Kidney epithelial cell (primary cell): ENCODE measurements around the gene RASGRF1. TPM values are rescaled to one million over a fixed set of nuclear protein-coding genes. Genes with fewer than 3 reads are reported as not detected.

Source experiments
- DNase-seq: peaks from one replicate; pipeline ENCODE4 v3.0.0-alpha.2; 2010; ENCODE audit warnings: low read depth
- H3K27me3 ChIP-seq: 2 replicates; pipeline ENCODE4 v1.6.0; 2011; ENCODE audit warnings: low read length; ENCODE audit not compliant: control insufficient read depth, insufficient read depth
- H3K36me3 ChIP-seq: 2 replicates; pipeline ENCODE4 v1.5.1; 2011; ENCODE audit warnings: low read length; ENCODE audit not compliant: control insufficient read depth, insufficient read depth
- H3K4me3 ChIP-seq: 2 replicates; pipeline ENCODE4 v1.5.1; 2011; ENCODE audit warnings: low read depth, mild to moderate bottlenecking, control low read depth, low read length
- total RNA-seq: library from RNA; depleted of rRNA; stranded (reverse); fragments of >200 nt; gene quantifications from 2 replicates; pipeline ENCODE4 v1.2.3, GENCODE V29; 2015
- TF ChIP-seq, protein P1 (sequence below): IDR thresholded peaks from 2 replicates; pipeline ENCODE4 v1.5.1; 2011; ENCODE audit warnings: mild to moderate bottlenecking, moderate library complexity, low read length, control low read depth, inconsistent platforms; ENCODE audit not compliant: insufficient read depth, poor library complexity, severe bottlenecking

Gene RASGRF1
- total RNA-seq, 1 donor from 2014 or later: 1.4 TPM

DNA sequence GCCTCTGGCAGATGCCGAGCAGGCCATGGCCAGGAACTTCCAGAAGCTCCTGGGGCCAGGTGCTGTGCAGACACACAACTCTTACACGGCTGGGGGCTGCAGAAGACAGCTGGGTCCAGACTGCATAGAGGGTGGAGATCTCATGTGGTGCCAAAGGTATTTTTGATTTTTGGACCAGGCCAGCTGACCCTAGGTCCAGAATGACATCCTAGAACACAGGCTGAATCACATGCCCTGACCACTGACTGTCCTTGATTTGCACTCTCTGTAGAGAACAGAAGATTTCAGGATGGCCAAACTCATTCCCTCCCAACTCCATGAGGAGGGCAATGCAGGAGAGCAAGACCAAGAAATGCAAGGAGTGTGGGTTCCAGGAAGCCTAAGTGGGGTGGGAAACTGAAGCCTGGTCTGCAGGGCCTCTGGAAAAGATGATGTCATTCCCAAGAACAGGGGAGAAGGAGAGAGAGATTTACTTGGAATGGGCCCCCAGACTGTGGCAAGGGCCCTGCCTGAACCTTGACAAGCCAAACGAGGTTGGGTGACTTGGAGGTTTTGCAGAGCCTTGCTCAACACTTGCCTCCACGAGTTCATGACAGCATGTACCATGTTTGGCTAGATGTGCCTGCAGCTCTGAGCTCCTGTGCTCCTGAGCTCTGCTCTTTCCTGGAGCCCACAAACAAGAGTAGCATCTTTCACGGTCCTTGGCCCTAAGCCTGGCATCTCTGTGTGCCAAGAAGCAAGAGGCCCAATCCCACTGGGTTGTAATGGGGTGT, 107.2 kb downstream of the RASGRF1 start:
- no peak overlapping the region for H3K4me3 ChIP-seq
- no peak for DNase-seq
- H3K36me3 ChIP-seq: no peaks in the 10 kb centered on the region
- TF ChIP-seq, protein P1, sequence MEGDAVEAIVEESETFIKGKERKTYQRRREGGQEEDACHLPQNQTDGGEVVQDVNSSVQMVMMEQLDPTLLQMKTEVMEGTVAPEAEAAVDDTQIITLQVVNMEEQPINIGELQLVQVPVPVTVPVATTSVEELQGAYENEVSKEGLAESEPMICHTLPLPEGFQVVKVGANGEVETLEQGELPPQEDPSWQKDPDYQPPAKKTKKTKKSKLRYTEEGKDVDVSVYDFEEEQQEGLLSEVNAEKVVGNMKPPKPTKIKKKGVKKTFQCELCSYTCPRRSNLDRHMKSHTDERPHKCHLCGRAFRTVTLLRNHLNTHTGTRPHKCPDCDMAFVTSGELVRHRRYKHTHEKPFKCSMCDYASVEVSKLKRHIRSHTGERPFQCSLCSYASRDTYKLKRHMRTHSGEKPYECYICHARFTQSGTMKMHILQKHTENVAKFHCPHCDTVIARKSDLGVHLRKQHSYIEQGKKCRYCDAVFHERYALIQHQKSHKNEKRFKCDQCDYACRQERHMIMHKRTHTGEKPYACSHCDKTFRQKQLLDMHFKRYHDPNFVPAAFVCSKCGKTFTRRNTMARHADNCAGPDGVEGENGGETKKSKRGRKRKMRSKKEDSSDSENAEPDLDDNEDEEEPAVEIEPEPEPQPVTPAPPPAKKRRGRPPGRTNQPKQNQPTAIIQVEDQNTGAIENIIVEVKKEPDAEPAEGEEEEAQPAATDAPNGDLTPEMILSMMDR: no peak
- no peaks in the 10 kb centered on the region for H3K27me3 ChIP-seq

DNA sequence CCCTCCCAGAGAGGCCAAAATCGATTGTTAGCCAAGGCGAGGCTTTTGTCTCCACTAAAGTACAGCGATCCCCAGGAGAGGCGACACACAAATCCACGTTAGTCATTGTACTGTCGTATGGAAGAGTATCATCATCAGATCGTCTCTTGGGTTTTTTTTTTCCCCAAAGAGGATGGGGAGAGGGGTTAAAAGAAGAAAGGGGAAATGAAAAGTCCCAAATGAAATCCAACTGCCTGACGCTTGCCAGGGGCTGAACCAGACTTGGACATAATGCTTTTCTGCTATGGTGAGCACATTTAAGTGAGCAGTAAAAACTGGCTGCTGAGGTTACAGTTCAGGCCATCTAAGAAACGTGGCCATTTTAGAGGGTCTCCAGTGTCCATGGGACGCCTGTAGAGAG, 107.8 kb downstream of the RASGRF1 start:
- TF ChIP-seq, protein P1: no peak
- no peaks in the 10 kb centered on the region for H3K36me3 ChIP-seq
- no peaks in the 10 kb centered on the region for H3K27me3 ChIP-seq
- no peak for DNase-seq
- no peak overlapping the region for H3K4me3 ChIP-seq

GRCh38 chr15:78981532-78982313, 108.9 kb downstream of the RASGRF1 start:
- Histone ChIP-seq H3K27me3 (no peaks in the 10 kb centered on the region), H3K4me3 (no peak overlapping the region), H3K36me3 (no peaks in the 10 kb centered on the region)
- TF ChIP-seq, protein P1: no peak
- no peak for DNase-seq

- Histone ChIP-seq H3K27me3 (no peaks in the 10 kb centered on the region), H3K4me3 (no peak overlapping the region), H3K36me3 (no peaks in the 10 kb centered on the region)
- DNase-seq: no peak
- TF ChIP-seq, protein P1: peak; percentile 64
Measured at GRCh38 chr15:78979456-78980320, 110.9 kb downstream of the RASGRF1 start.

GRCh38 chr15:78978601-78979179, 111.9 kb downstream of the RASGRF1 start:
- Histone ChIP-seq H3K36me3 (no peaks in the 10 kb centered on the region), H3K27me3 (no peaks in the 10 kb centered on the region), H3K4me3 (no peak overlapping the region)
- TF ChIP-seq, protein P1: no peak
- DNase-seq: no peak
